GM12873 (cell line): ENCODE data around the gene PARP6.

Source experiments
- CTCF ChIP-seq: IDR thresholded peaks from 2 replicates; pipeline ENCODE4 v1.5.1; 2012; ENCODE audit warnings: low read depth, mild to moderate bottlenecking, moderate library complexity, low read length, control low read depth; ENCODE audit not compliant: insufficient read depth; ENCODE audit errors: missing control alignments

PARP6 gene

GRCh38 chr15:72276326-72276700 is 4.0 kb upstream of the PARP6 start:
- no peak for TF ChIP-seq CTCF

- no peak for TF ChIP-seq CTCF
Measured at GRCh38 chr15:72272997-72273352, 621 bp upstream of the PARP6 start.

GRCh38 chr15:72271895-72272212 is 500 bp downstream of the PARP6 start:
- no peak for TF ChIP-seq CTCF

- TF ChIP-seq CTCF, result no peak
Measured at GRCh38 chr15:72271221-72271620, 1.1 kb downstream of the PARP6 start.

- TF ChIP-seq CTCF, result no peak
Measured at GRCh38 chr15:72269739-72270138, 2.6 kb downstream of the PARP6 start.

GRCh38 chr15:72265031-72265430 is 7.3 kb downstream of the PARP6 start:
- no peak for TF ChIP-seq CTCF

- no peak for TF ChIP-seq CTCF
Measured at GRCh38 chr15:72252663-72253299, 19.6 kb downstream of the PARP6 start.
